Umbilical cord (tissue), 2 donors: ENCODE results near the gene FAM83G. TPM values are rescaled to one million over a fixed set of nuclear protein-coding genes. Genes with fewer than 3 reads are reported as not detected.
A peak's percentile ranks its signal among the peaks of the same experiment; 100 is the strongest.
"Not testable (repeated sequence)": the region's sequence is repeated elsewhere in the genome, so short reads cannot be mapped to it uniquely, and the experiment has no call there.

ENCODE experiments used
- DNase-seq: peaks from one replicate; pipeline ENCODE4 v3.0.0-alpha.2; 2015; ENCODE audit warnings: low spot score
- total RNA-seq: library from RNA; depleted of rRNA; stranded (reverse); fragments of >200 nt; gene quantifications from one replicate; pipeline ENCODE4 v1.2.3, GENCODE V29; 2014; ENCODE audit warnings: low replicate concordance; ENCODE audit not compliant: insufficient read depth

The FAM83G gene
- total RNA-seq: 4.8 TPM

GRCh38 chr17:19004421-19005136 is at the start of gene FAM83G:
FAM83G (minus strand) TSS chr17:19004764; CDS start chr17:19004041, 723 bp downstream.
- peak; percentile 59 for DNase-seq

- DNase-seq: not testable (repeated sequence)
These were observed 44.3 kb upstream of the FAM83G start for GRCh38 chr17:19048826-19049225.

GRCh38 chr17:19047510-19047909 is 42.9 kb upstream of the FAM83G start:
- not testable (repeated sequence) for DNase-seq

- not testable (repeated sequence) for DNase-seq
These were observed 42.3 kb upstream of the FAM83G start, which contains the start of gene GRAP for GRCh38 chr17:19046782-19047375. GRAP (minus strand) TSS chr17:19046957; CDS start chr17:19046926, 31 bp downstream.

- not testable (repeated sequence) for DNase-seq
These were observed 40.1 kb upstream of the FAM83G start for GRCh38 chr17:19044643-19045042.

- not testable (repeated sequence) for DNase-seq
These were observed 38.5 kb upstream of the FAM83G start for GRCh38 chr17:19043032-19043431.

- DNase-seq: not testable (repeated sequence)
These were observed 37.8 kb upstream of the FAM83G start for GRCh38 chr17:19042369-19042768.

- DNase-seq: not testable (repeated sequence)
These were observed 37.3 kb upstream of the FAM83G start for GRCh38 chr17:19041871-19042270.

GRCh38 chr17:19040350-19040749 is 35.8 kb upstream of the FAM83G start:
- not testable (repeated sequence) for DNase-seq

- not testable (repeated sequence) for DNase-seq
These were observed 34.2 kb upstream of the FAM83G start for GRCh38 chr17:19038730-19039129.

GRCh38 chr17:19038007-19038406 is 33.4 kb upstream of the FAM83G start:
- not testable (repeated sequence) for DNase-seq

GRCh38 chr17:19037547-19037946 is 33.0 kb upstream of the FAM83G start:
- DNase-seq: not testable (repeated sequence)

GRCh38 chr17:19036186-19036585 is 31.6 kb upstream of the FAM83G start:
- not testable (repeated sequence) for DNase-seq

- DNase-seq: not testable (repeated sequence)
These were observed 27.9 kb upstream of the FAM83G start for GRCh38 chr17:19032377-19032988.

GRCh38 chr17:19031729-19032128 is 27.2 kb upstream of the FAM83G start:
- not testable (repeated sequence) for DNase-seq

- not testable (repeated sequence) for DNase-seq
These were observed 26.3 kb upstream of the FAM83G start for GRCh38 chr17:19030771-19031449.

GRCh38 chr17:19029740-19030139 is 25.2 kb upstream of the FAM83G start:
- DNase-seq: not testable (repeated sequence)

GRCh38 chr17:19028671-19029070 is 24.1 kb upstream of the FAM83G start:
- DNase-seq: not testable (repeated sequence)

- peak; percentile 37 for DNase-seq
These were observed 19.8 kb upstream of the FAM83G start for GRCh38 chr17:19024101-19025078.

GRCh38 chr17:19023209-19023999 is 18.8 kb upstream of the FAM83G start:
- no peak for DNase-seq
